CD14-positive monocyte (primary cell): Measurements from ENCODE around the gene HOXD10. TPM values are rescaled to one million over a fixed set of nuclear protein-coding genes. Genes with fewer than 3 reads are reported as not detected.

Source experiments
- DNase-seq, 3 donors: peaks; one replicate each; pipeline ENCODE4 v3.0.0-alpha.2; 2011 to 2022
- H2AFZ ChIP-seq: 2 replicates; pipeline ENCODE4 v1.6.0; 2012; ENCODE audit warnings: mild to moderate bottlenecking, low read depth, low read length, inconsistent platforms; ENCODE audit not compliant: insufficient read depth, poor library complexity, severe bottlenecking
- H3K27ac ChIP-seq, 2 donors: 1 replicate in 1 of 2; 2 replicates in 1 of 2; pipeline ENCODE4 v1.5.1; 2012 to 2013; ENCODE audit warnings: low read length in 2 of 2, control low read depth in 1 of 2, inconsistent platforms in 1 of 2, low read depth in 1 of 2, mild to moderate bottlenecking in 1 of 2
- H3K27me3 ChIP-seq, 2 donors: one replicate each; pipeline versions ENCODE4 v1.6.0 to v1.6.1; 2011 to 2013; ENCODE audit warnings: low read length in 2 of 2; ENCODE audit not compliant: control insufficient read depth in 2 of 2, insufficient read depth in 2 of 2
- H3K36me3 ChIP-seq, 2 donors: replicated peaks in 1 of 2; 1 replicate in 1 of 2; 2 replicates in 1 of 2; pipeline versions ENCODE4 v1.5.1 to v1.6.1; 2012 to 2013; ENCODE audit warnings: low read length in 2 of 2, control low read depth in 1 of 2, inconsistent platforms in 1 of 2, mild to moderate bottlenecking in 1 of 2; ENCODE audit not compliant: insufficient read depth in 2 of 2, control insufficient read depth in 1 of 2
- H3K4me1 ChIP-seq, 2 donors: 1 replicate in 1 of 2; 2 replicates in 1 of 2; pipeline versions ENCODE4 v1.5.1 to v1.6.1; 2012 to 2013; ENCODE audit warnings: low read length in 2 of 2, control low read depth in 1 of 2, inconsistent platforms in 1 of 2, mild to moderate bottlenecking in 1 of 2, moderate library complexity in 1 of 2; ENCODE audit not compliant: insufficient read depth in 2 of 2, control insufficient read depth in 1 of 2
- H3K4me2 ChIP-seq: replicated peaks from 2 replicates; pipeline ENCODE3; 2012; ENCODE audit warnings: low read length, moderate library complexity, mild to moderate bottlenecking; ENCODE audit not compliant: poor library complexity, severe bottlenecking; ENCODE audit errors: extremely low read depth
- H3K4me3 ChIP-seq, 3 experiments: fragments of 200-600 bp in 1 of 3; sonication (generic) in 1 of 3; replicated peaks in 1 of 3; 1 replicate in 2 of 3; 2 replicates in 1 of 3; pipeline ENCODE4 v1.5.1; 2011 to 2013; ENCODE audit warnings: low read length in 3 of 3, mild to moderate bottlenecking in 3 of 3, control low read depth in 2 of 3, low read depth in 2 of 3, inconsistent platforms in 1 of 3, moderate library complexity in 1 of 3
- H3K79me2 ChIP-seq: 2 replicates; pipeline ENCODE4 v1.6.0; 2012; ENCODE audit warnings: mild to moderate bottlenecking, control low read depth, inconsistent platforms, low read length, moderate library complexity; ENCODE audit not compliant: insufficient read depth
- H3K9ac ChIP-seq: 2 replicates; pipeline ENCODE4 v1.6.0; 2017; ENCODE audit warnings: low read length, mild to moderate bottlenecking; ENCODE audit not compliant: insufficient read depth, poor library complexity, severe bottlenecking
- H3K9me3 ChIP-seq, 2 donors: replicated peaks in 1 of 2; 1 replicate in 1 of 2; 2 replicates in 1 of 2; pipeline versions ENCODE4 v1.5.1 to v1.6.1; 2012 to 2013; ENCODE audit warnings: low read length in 2 of 2, control low read depth in 1 of 2; ENCODE audit not compliant: control insufficient read depth in 1 of 2, insufficient read depth in 1 of 2
- H4K20me1 ChIP-seq: 2 replicates; pipeline ENCODE4 v1.6.0; 2012; ENCODE audit warnings: mild to moderate bottlenecking, low read length, control low read depth, moderate library complexity; ENCODE audit not compliant: insufficient read depth
- H3K27ac Mint-ChIP-seq, 7 donors: one replicate each; pipeline ENCODE4 v1.8.0; 2020; ENCODE audit warnings: mild to moderate bottlenecking in 7 of 7, mixed read lengths in 7 of 7, moderate library complexity in 6 of 7, inconsistent platforms in 2 of 7
- H3K27me3 Mint-ChIP-seq, 3 donors: one replicate each; pipeline ENCODE4 v1.8.0; 2021 to 2022; ENCODE audit warnings: low read depth in 3 of 3, mild to moderate bottlenecking in 3 of 3, mixed read lengths in 3 of 3, moderate library complexity in 3 of 3, inconsistent platforms in 1 of 3
- H3K36me3 Mint-ChIP-seq, 2 donors: one replicate each; pipeline ENCODE4 v1.8.0; 2020; ENCODE audit warnings: mixed read lengths in 2 of 2, inconsistent platforms in 1 of 2, mild to moderate bottlenecking in 1 of 2
- H3K4me1 Mint-ChIP-seq: one replicate; pipeline ENCODE4 v1.8.0; 2020; ENCODE audit warnings: mild to moderate bottlenecking, mixed read lengths
- H3K4me3 Mint-ChIP-seq, 2 donors: one replicate each; pipeline ENCODE4 v1.8.0; 2020; ENCODE audit warnings: mild to moderate bottlenecking in 2 of 2, mixed read lengths in 2 of 2, moderate library complexity in 1 of 2
- H3K9me3 Mint-ChIP-seq, 7 donors: one replicate each; pipeline ENCODE4 v1.8.0; 2020 to 2022; ENCODE audit warnings: mixed read lengths in 7 of 7, mild to moderate bottlenecking in 6 of 7, moderate library complexity in 6 of 7, inconsistent platforms in 2 of 7
- WGBS: methylation state at CpG from one replicate; pipeline ENCODE4 v1.1.5; 2013; ENCODE audit warnings: missing lambda C conversion rate; ENCODE audit not compliant: insufficient coverage; 5-methylcytosine and 5-hydroxymethylcytosine counted together
- intact Hi-C, 2 donors: fragments of 100-400 bp; cut with micrococcal nuclease; formaldehyde crosslinking; loops; one replicate each; pipeline versions ENCODE4 v1.15.0 to v1.15.1; 2023
- polyA plus RNA-seq, 3 donors: library from polyadenylated mRNA; depleted of rRNA in 1 of 3; unstranded in 2 of 3; stranded (reverse) in 1 of 3; fragments of 300-500 nt in 2 of 3; fragments of >200 nt in 1 of 3; fragmentation: Illumina TruSeq in 2 of 3; gene quantifications; 1 replicate in 2 of 3; 2 replicates in 1 of 3; pipeline ENCODE4 v1.2.3, GENCODE V29; 2012 to 2021
- TF ChIP-seq, protein P1 (sequence below): fragments of 200-600 bp; IDR thresholded peaks from one replicate; pipeline ENCODE4 v1.8.0; 2022; ENCODE audit warnings: antibody characterized with exemption, mild to moderate bottlenecking

The HOXD10 gene
- polyA plus RNA-seq, 3 donors: not detected

DNA sequence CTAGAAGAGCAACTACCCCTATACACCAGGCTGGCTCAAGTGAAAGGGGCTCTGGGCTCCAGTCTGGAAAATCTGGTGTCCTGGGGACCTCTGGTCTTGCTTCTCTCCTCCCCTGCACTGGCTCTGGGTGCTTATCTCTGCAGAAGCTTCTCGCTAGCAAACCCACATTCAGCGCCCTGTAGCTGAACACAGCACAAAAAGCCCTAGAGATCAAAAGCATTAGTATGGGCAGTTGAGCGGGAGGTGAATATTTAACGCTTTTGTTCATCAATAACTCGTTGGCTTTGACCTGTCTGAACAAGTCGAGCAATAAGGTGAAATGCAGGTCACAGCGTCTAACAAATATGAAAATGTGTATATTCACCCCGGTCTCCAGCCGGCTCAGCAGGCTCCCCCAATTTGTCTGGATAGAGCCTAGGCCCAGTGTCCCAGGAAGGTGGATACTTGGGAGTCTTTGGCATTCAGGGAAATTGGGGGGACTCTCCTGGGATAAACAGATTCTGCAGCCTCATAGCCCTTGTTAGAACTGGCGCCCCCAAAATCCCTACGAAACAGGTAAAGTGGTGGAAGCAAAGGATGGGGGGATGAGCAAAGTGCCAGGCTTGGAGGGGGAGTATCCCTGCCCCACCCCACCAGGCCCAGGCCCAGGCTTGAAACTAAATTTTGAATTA, 32.3 kb downstream of the HOXD10 start:
- intact Hi-C loops: no loop called here
- peak overlapping the region in 1 of 2 donors; percentile 75 for H3K4me3 Mint-ChIP-seq
- no peaks in the 10 kb centered on the region for H3K4me1 ChIP-seq
- peaks cover 88 to 96% of the 10 kb centered on the region in 2 donors for H3K27me3 ChIP-seq
- H3K9ac ChIP-seq: no peak overlapping the region
- peaks cover 0 to 30% (median 14%) of the 10 kb centered on the region in 7 donors for H3K9me3 Mint-ChIP-seq
- H3K27me3 Mint-ChIP-seq: peaks cover 94 to 100% (median 98%) of the 10 kb centered on the region in 3 donors
- H3K27ac ChIP-seq: no peak overlapping the region
- peaks cover 2 to 3% of the 10 kb centered on the region in 2 donors for H3K36me3 Mint-ChIP-seq
- peaks cover 0 to 64% of the 10 kb centered on the region in 2 donors for H3K9me3 ChIP-seq
- no peak overlapping the region for H2AFZ ChIP-seq
- TF ChIP-seq, protein P1, sequence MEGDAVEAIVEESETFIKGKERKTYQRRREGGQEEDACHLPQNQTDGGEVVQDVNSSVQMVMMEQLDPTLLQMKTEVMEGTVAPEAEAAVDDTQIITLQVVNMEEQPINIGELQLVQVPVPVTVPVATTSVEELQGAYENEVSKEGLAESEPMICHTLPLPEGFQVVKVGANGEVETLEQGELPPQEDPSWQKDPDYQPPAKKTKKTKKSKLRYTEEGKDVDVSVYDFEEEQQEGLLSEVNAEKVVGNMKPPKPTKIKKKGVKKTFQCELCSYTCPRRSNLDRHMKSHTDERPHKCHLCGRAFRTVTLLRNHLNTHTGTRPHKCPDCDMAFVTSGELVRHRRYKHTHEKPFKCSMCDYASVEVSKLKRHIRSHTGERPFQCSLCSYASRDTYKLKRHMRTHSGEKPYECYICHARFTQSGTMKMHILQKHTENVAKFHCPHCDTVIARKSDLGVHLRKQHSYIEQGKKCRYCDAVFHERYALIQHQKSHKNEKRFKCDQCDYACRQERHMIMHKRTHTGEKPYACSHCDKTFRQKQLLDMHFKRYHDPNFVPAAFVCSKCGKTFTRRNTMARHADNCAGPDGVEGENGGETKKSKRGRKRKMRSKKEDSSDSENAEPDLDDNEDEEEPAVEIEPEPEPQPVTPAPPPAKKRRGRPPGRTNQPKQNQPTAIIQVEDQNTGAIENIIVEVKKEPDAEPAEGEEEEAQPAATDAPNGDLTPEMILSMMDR: no peak
- no peaks in the 10 kb centered on the region for H3K79me2 ChIP-seq
- 29% methylated on average over 5 of the region's 11 CpGs for WGBS
- H4K20me1 ChIP-seq: no peaks in the 10 kb centered on the region
- H3K4me3 ChIP-seq: no peak overlapping the region
- peaks cover 2% of the 10 kb centered on the region for H3K4me1 Mint-ChIP-seq
- no peak for DNase-seq
- H3K27ac Mint-ChIP-seq: no peak overlapping the region
- H3K36me3 ChIP-seq: no peaks in the 10 kb centered on the region
- no peak overlapping the region for H3K4me2 ChIP-seq

DNA sequence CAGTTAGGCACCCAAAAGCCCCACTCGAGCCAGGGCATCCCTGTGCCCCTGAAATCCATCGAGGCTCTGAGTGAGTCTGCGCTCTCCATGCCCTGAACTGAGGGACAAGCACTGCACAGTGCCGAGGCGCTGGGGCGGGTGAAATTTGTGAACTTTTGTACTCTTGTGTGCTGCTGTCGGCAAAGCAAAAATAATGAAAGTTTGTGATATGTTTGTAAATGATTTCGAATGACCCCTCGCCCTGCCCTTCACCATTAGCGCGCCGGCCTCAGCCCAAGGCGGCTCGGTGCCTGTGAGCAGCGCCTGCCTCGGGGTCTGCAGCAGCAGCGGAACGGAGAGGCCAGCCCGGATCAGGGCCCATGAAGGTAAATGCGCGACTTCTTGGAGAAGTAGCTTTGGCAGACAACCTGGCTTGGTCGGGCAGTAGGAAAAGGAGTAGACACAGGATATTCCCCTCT, 32.9 kb downstream of the HOXD10 start:
- Histone ChIP-seq H3K4me2 (no peak overlapping the region), H3K4me1 (no peaks in the 10 kb centered on the region), H3K27ac (no peak overlapping the region), H3K79me2 (no peaks in the 10 kb centered on the region), H3K27me3 (peaks cover 92 to 99% of the 10 kb centered on the region in 2 donors), H4K20me1 (no peaks in the 10 kb centered on the region), H3K4me3 (no peak overlapping the region), H3K9ac (no peak overlapping the region), H3K9me3 (peaks cover 0 to 68% of the 10 kb centered on the region in 2 donors), H2AFZ (no peak overlapping the region), H3K36me3 (no peaks in the 10 kb centered on the region)
- Mint-ChIP-seq H3K36me3 (peaks cover 2 to 3% of the 10 kb centered on the region in 2 donors), H3K27me3 (peaks cover 94 to 100% (median 98%) of the 10 kb centered on the region in 3 donors), H3K4me1 (peaks cover 2% of the 10 kb centered on the region), H3K4me3 (peak overlapping the region in 1 of 2 donors; percentile 75), H3K27ac (no peak overlapping the region), H3K9me3 (peaks cover 0 to 31% (median 14%) of the 10 kb centered on the region in 7 donors)
- TF ChIP-seq, protein P1: no peak
- intact Hi-C loops: no loop called here
- 15% methylated on average over 22 of the region's 22 CpGs for WGBS
- no peak for DNase-seq
